ENCODE results near the gene AGBL4.
"Not testable (repeated sequence)": the region's sequence is repeated elsewhere in the genome, so short reads cannot be mapped to it uniquely, and the experiment has no call there.

The AGBL4 gene

GRCh38 chr1:49036700-49037099 lies 987.1 kb downstream of the AGBL4 start:
- no peak for DNase-seq (ENCODE audit: low read depth)

- DNase-seq (ENCODE audit: low read depth): no peak
Observed at GRCh38 chr1:49028396-49028795, 995.4 kb downstream of the AGBL4 start.

GRCh38 chr1:49026230-49026811 lies 997.4 kb downstream of the AGBL4 start:
- DNase-seq (ENCODE audit: low read depth): no peak

GRCh38 chr1:49016030-49016977 lies 1007.5 kb downstream of the AGBL4 start:
- DNase-seq (ENCODE audit: low read depth): no peak

GRCh38 chr1:49013079-49013478 lies 1010.7 kb downstream of the AGBL4 start:
- no peak for DNase-seq (ENCODE audit: low read depth)

- not testable (repeated sequence) for DNase-seq (ENCODE audit: low read depth)
Observed at GRCh38 chr1:49002981-49003380, 1020.8 kb downstream of the AGBL4 start.

GRCh38 chr1:48999321-48999720 lies 1024.4 kb downstream of the AGBL4 start:
- DNase-seq (ENCODE audit: low read depth): no peak

GRCh38 chr1:48996311-48996710 lies 1027.4 kb downstream of the AGBL4 start:
- no peak for DNase-seq (ENCODE audit: low read depth)

GRCh38 chr1:48988633-48989197 lies 1035.0 kb downstream of the AGBL4 start:
- DNase-seq (ENCODE audit: low read depth): no peak

GRCh38 chr1:48979940-48980339 lies 1043.8 kb downstream of the AGBL4 start:
- no peak for DNase-seq (ENCODE audit: low read depth)

- no peak for DNase-seq (ENCODE audit: low read depth)
Observed at GRCh38 chr1:48978413-48978812, 1045.3 kb downstream of the AGBL4 start.

- DNase-seq (ENCODE audit: low read depth): no peak
Observed at GRCh38 chr1:48977273-48977672, 1046.5 kb downstream of the AGBL4 start.

- DNase-seq (ENCODE audit: low read depth): no peak
Observed at GRCh38 chr1:48969971-48970370, 1053.8 kb downstream of the AGBL4 start.

GRCh38 chr1:48967318-48967717 lies 1056.4 kb downstream of the AGBL4 start:
- DNase-seq (ENCODE audit: low read depth): no peak

- DNase-seq (ENCODE audit: low read depth): no peak
Observed at GRCh38 chr1:48966583-48966982, 1057.2 kb downstream of the AGBL4 start.

GRCh38 chr1:48960320-48960719 lies 1063.4 kb downstream of the AGBL4 start:
- no peak for DNase-seq (ENCODE audit: low read depth)

- no peak for DNase-seq (ENCODE audit: low read depth)
Observed at GRCh38 chr1:48955774-48956173, 1068.0 kb downstream of the AGBL4 start.

GRCh38 chr1:48953617-48954016 lies 1070.1 kb downstream of the AGBL4 start:
- no peak for DNase-seq (ENCODE audit: low read depth)

GRCh38 chr1:48948562-48948961 lies 1075.2 kb downstream of the AGBL4 start:
- no peak for DNase-seq (ENCODE audit: low read depth)

GRCh38 chr1:48947761-48948537 lies 1075.8 kb downstream of the AGBL4 start:
- DNase-seq (ENCODE audit: low read depth): no peak

GRCh38 chr1:48946070-48946469 lies 1077.7 kb downstream of the AGBL4 start:
- no peak for DNase-seq (ENCODE audit: low read depth)

- DNase-seq (ENCODE audit: low read depth): no peak
Observed at GRCh38 chr1:48944811-48945210, 1078.9 kb downstream of the AGBL4 start.
